Lower leg skin (tissue), 4 donors: Measurements from ENCODE around the gene TXNDC16. TPM values are rescaled to one million over a fixed set of nuclear protein-coding genes. Genes with fewer than 3 reads are reported as not detected.

Experiments
- DNase-seq, 2 donors: peaks; one replicate each; pipeline ENCODE4 v3.0.0-alpha.2; 2019; ENCODE audit warnings: low spot score in 2 of 2
- H3K4me3 ChIP-seq: fragments of 200-600 bp; sonication (generic); 2 replicates; pipeline ENCODE4 v1.5.1; 2017; ENCODE audit warnings: mild to moderate bottlenecking, low read depth; ENCODE audit not compliant: poor library complexity, severe bottlenecking
- POLR2A ChIP-seq, 2 donors: fragments of 450-650 bp; IDR thresholded peaks; one replicate each; pipeline ENCODE4 v1.6.1; 2016 to 2017; ENCODE audit warnings: antibody characterized with exemption in 2 of 2, mild to moderate bottlenecking in 1 of 2, moderate library complexity in 1 of 2
- WGBS, 2 donors: methylation state at CpG; one replicate each; pipeline ENCODE4 v1.1.5; 2018; 5-methylcytosine and 5-hydroxymethylcytosine counted together
- intact Hi-C: fragments of 100-400 bp; cut with DNase I; formaldehyde crosslinking; loops from one replicate; pipeline ENCODE4 v1.15.0; 2023; ENCODE audit warnings: low total_unique reads
- total RNA-seq, 4 donors: library from RNA; depleted of rRNA; stranded (reverse); fragments of >200 nt; gene quantifications; one replicate each; pipeline ENCODE4 v1.1.0, GENCODE V29; 2016
- TF ChIP-seq, protein P1 (sequence below), 3 donors: fragments of 450-650 bp; IDR thresholded peaks; one replicate each; pipeline ENCODE4 v1.5.1; 2016; ENCODE audit warnings: antibody characterized with exemption in 3 of 3, mild to moderate bottlenecking in 3 of 3, moderate library complexity in 2 of 3

Gene TXNDC16
- total RNA-seq, 4 donors from 2014 or later = 7.1 to 8.2 (median 8.1) TPM

DNA sequence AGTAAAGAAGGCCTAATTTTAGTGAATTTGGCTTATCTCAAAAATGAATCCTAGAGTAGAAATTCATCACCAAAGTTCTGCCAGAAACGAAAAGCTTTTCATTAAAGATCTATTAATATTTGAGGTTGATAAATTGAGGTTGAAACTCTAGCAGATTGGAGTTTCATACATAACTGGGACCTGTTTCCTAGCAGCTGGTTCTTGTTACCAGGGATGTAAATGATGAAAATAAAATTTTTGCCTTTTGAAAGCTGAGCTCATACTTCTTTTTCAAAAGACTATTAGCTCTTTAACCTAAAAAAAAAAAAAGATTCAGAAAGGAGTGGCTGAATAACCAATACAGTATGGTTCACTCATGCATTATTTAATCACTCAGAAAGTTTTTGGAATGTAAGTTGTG is 139.9 kb downstream of the TXNDC16 start:
- 50 to 55% methylated on average over 1 of the region's 1 CpG for WGBS, 2 donors
- no peak overlapping the region for H3K4me3 ChIP-seq
- TF ChIP-seq, protein P1, sequence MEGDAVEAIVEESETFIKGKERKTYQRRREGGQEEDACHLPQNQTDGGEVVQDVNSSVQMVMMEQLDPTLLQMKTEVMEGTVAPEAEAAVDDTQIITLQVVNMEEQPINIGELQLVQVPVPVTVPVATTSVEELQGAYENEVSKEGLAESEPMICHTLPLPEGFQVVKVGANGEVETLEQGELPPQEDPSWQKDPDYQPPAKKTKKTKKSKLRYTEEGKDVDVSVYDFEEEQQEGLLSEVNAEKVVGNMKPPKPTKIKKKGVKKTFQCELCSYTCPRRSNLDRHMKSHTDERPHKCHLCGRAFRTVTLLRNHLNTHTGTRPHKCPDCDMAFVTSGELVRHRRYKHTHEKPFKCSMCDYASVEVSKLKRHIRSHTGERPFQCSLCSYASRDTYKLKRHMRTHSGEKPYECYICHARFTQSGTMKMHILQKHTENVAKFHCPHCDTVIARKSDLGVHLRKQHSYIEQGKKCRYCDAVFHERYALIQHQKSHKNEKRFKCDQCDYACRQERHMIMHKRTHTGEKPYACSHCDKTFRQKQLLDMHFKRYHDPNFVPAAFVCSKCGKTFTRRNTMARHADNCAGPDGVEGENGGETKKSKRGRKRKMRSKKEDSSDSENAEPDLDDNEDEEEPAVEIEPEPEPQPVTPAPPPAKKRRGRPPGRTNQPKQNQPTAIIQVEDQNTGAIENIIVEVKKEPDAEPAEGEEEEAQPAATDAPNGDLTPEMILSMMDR (IDR thresholded peaks at IDR 0.05) = no peak
- TF ChIP-seq POLR2A (IDR thresholded peaks at IDR 0.05) = no peak
- DNase-seq = no peak
- intact Hi-C loops = no loop called here

GRCh38 chr14:52405314-52405713 is 147.0 kb downstream of the TXNDC16 start:
- TF ChIP-seq POLR2A (IDR thresholded peaks at IDR 0.05) = no peak
- TF ChIP-seq, protein P1 (IDR thresholded peaks at IDR 0.05) = no peak
- intact Hi-C loops = no loop called here
- WGBS, 2 donors = 81 to 83% methylated on average over 1 of the region's 1 CpG
- H3K4me3 ChIP-seq = no peak overlapping the region
- DNase-seq = no peak

DNA sequence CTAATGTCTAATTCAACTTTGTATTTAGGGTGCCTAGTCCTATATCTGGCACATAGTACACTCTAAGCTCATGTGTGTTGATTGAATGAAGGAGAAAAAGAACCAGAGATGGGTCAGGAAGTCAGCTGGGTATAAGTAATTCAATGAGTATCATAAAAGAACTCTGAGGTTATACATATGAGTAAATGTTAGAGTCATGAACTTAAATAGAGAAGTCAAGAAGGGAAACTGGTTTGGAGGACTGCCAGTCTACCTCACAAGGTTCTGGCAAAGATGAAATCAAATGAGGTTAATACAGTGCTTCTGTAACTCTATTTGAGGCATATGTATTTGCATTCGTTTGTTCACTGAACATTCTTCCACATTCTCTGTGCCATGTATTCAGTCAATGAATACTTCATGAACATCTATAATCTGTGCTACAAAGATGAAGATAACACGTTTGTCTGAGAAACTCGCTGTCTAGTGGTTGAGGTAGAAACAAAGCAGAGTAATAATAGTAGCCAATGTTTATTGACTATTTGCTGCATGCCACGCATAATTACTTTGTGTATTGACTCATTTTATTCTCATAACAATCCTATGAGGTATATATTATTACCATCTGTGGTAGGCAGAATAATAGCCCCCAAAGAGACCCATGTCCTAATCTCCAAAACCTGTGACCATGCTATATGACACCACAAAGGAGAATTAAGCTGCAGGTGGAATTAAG is 149.3 kb downstream of the TXNDC16 start:
- intact Hi-C loops = no loop called here
- WGBS, 2 donors = 77 to 79% methylated on average over 4 of the region's 4 CpGs
- DNase-seq = no peak
- no peak overlapping the region for H3K4me3 ChIP-seq
- TF ChIP-seq POLR2A (IDR thresholded peaks at IDR 0.05) = no peak
- TF ChIP-seq, protein P1 (IDR thresholded peaks at IDR 0.05) = no peak

DNA sequence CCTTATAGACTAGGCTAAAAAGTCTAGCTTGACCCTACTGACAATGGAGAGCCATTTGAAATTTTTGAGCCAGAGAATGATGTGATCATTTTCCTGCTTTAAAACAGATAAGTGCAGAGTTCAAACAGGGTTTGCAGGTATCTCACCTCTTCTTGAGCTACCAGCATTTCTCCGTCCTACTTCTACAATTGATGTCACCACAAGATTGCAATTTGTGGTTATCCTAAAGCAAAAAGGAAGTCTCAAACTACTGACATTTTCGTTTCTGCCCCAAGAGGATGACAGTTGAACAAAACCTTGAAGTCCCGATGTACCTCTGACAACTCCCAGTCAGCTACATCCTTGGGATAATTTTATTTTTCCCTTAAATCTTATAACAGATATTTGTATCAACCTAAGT is 151.5 kb downstream of the TXNDC16 start:
- no peak for TF ChIP-seq POLR2A (IDR thresholded peaks at IDR 0.05)
- TF ChIP-seq, protein P1 (IDR thresholded peaks at IDR 0.05) = no peak
- intact Hi-C loops = no loop called here
- DNase-seq = no peak
- WGBS, 2 donors = 61 to 76% methylated on average over 3 of the region's 3 CpGs
- H3K4me3 ChIP-seq = no peak overlapping the region

DNA sequence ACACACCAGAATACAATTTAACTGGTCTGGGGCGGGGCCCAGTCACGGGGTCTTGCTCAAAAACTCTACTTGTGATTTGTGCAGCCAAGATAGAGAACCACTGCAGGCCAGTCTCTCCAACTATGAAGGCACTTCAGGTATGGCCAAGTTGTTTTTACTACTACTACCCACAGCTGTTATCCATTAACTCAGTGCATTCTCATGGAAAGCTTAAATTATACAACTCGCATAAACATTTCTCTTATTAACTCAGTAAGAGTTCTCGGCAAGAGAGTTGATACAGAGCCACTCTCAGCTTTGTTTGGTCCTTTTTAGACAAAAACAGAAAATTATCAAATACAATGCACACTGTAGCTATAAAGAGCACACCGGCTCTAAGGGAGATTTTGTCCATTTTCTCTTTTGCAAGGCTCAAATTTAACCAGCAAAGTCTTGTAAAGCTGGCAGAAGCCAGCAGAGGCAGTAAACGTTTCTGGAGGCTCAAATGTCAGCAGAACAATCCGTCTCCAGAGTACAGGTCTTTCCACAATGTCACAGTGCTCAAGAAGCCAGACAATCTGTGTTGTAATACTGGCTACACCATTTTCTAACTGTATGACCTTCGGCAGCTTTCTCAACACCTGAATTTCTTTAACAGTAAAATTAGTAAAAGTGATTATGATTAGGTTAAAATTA is 152.2 kb downstream of the TXNDC16 start:
- TF ChIP-seq, protein P1 (IDR thresholded peaks at IDR 0.05) = no peak
- TF ChIP-seq POLR2A (IDR thresholded peaks at IDR 0.05) = no peak
- intact Hi-C loops = no loop called here

More for the DNA sequence above, 152.2 kb downstream of the TXNDC16 start:
- DNase-seq = no peak
- no peak overlapping the region for H3K4me3 ChIP-seq
- 52 to 57% methylated on average over 8 of the region's 8 CpGs for WGBS, 2 donors
